ENCODE data around the gene NUP42. TPM values are rescaled to one million over a fixed set of nuclear protein-coding genes. Genes with fewer than 3 reads are reported as not detected.

The NUP42 gene
- total RNA-seq, 1 experiment from 2014 or later = 48.6 TPM

- H3K27me3 ChIP-seq (ENCODE audit: low read length) = no peaks in the 10 kb centered on the region
- intact Hi-C loops (cut with micrococcal nuclease) = no loop called here
- H3K79me2 ChIP-seq (ENCODE audit: low read length) = no peaks in the 10 kb centered on the region
Measured at GRCh38 chr7:23226844-23227450, 45.1 kb downstream of the NUP42 start.

GRCh38 chr7:23228412-23228811 lies 46.6 kb downstream of the NUP42 start:
- H2AFZ ChIP-seq (ENCODE audit: low read length) = no peak overlapping the region
- no peaks in the 10 kb centered on the region for H3K27me3 ChIP-seq (ENCODE audit: low read length)
- ATAC-seq = no peak
- no peak for DNase-seq
- intact Hi-C loops (cut with micrococcal nuclease) = no loop called here
- CTCF ChIA-PET = no interaction called here
- H3K79me2 ChIP-seq (ENCODE audit: low read length) = no peaks in the 10 kb centered on the region
- H3K4me3 ChIP-seq (ENCODE audit: low read length) = no peak overlapping the region
- H3K4me2 ChIP-seq (ENCODE audit: low read length) = no peak overlapping the region
- H4K20me1 ChIP-seq (ENCODE audit: low read length) = no peaks in the 10 kb centered on the region
- H3K9me2 ChIP-seq (replicated peaks; ENCODE audit: low read length) = no peaks in the 10 kb centered on the region
- TF ChIP-seq CTCF (conservative IDR thresholded peaks at IDR 0.05; ENCODE audit: low read depth, low read length) (no peak), EZH2phosphoT487 (IDR thresholded peaks at IDR 0.05; ENCODE audit: borderline replicate concordance, low read length) (no peak), EZH2 (IDR thresholded peaks at IDR 0.05; ENCODE audit: low read length, unreplicated experiment) (no peak)
- no peak overlapping the region for H3K9ac ChIP-seq (ENCODE audit: low read length)
- no peaks in the 10 kb centered on the region for H3F3A ChIP-seq (ENCODE audit: low read length, unreplicated experiment)
- H3K4me1 ChIP-seq (ENCODE audit: insufficient read depth, low read length) = no peaks in the 10 kb centered on the region
- BruUV-seq (replicated peaks) = no TSS peak
- H3K27ac ChIP-seq (ENCODE audit: low read length) = no peak overlapping the region
- H3K36me3 ChIP-seq (ENCODE audit: low read depth, low read length) = no peaks in the 10 kb centered on the region
- POLR2A ChIA-PET (ENCODE audit: unreplicated experiment) = no interaction called here
- H3K9me3 ChIP-seq (ENCODE audit: low read length) = no peaks in the 10 kb centered on the region

More at GRCh38 chr7:23226844-23227450, 45.1 kb downstream of the NUP42 start:
- Histone ChIP-seq H3K36me3 (ENCODE audit: low read depth, low read length) (no peaks in the 10 kb centered on the region), H3K4me3 (ENCODE audit: low read length) (no peak overlapping the region), H2AFZ (ENCODE audit: low read length) (no peak overlapping the region), H4K20me1 (ENCODE audit: low read length) (no peaks in the 10 kb centered on the region), H3K4me2 (ENCODE audit: low read length) (no peak overlapping the region), H3F3A (ENCODE audit: low read length, unreplicated experiment) (no peaks in the 10 kb centered on the region), H3K4me1 (ENCODE audit: insufficient read depth, low read length) (no peaks in the 10 kb centered on the region), H3K9ac (ENCODE audit: low read length) (no peak overlapping the region), H3K9me3 (ENCODE audit: low read length) (no peaks in the 10 kb centered on the region), H3K27ac (ENCODE audit: low read length) (no peak overlapping the region), H3K9me2 (replicated peaks; ENCODE audit: low read length) (no peaks in the 10 kb centered on the region)
- no TSS peak for BruUV-seq (replicated peaks)
- POLR2A ChIA-PET (ENCODE audit: unreplicated experiment) = interaction anchor here (0.6 kb wide), 1 partner anchor 9 kb away, joined by 3 read pairs; no protein-coding TSS in a partner anchor
- no peak for DNase-seq
- no peak for ATAC-seq
- CTCF ChIA-PET = interaction anchor here (0.6 kb wide), 1 partner anchor 126 kb away, joined by 4 read pairs; no protein-coding TSS in a partner anchor
- no peak for TF ChIP-seq CTCF (conservative IDR thresholded peaks at IDR 0.05; ENCODE audit: low read depth, low read length)
- TF ChIP-seq EZH2phosphoT487 (IDR thresholded peaks at IDR 0.05; ENCODE audit: borderline replicate concordance, low read length) = no peak
- TF ChIP-seq EZH2 (IDR thresholded peaks at IDR 0.05; ENCODE audit: low read length, unreplicated experiment) = no peak

GRCh38 chr7:23230641-23231101 lies 48.8 kb downstream of the NUP42 start:
- H2AFZ ChIP-seq (ENCODE audit: low read length) = no peak overlapping the region

More at GRCh38 chr7:23230641-23231101, 48.8 kb downstream of the NUP42 start:
- CTCF ChIA-PET = interaction anchor here (0.6 kb wide), 2 partner anchors 31 to 159 kb away, joined by 5 to 12 read pairs; no protein-coding TSS in a partner anchor
- Histone ChIP-seq H3K36me3 (ENCODE audit: low read depth, low read length) (no peaks in the 10 kb centered on the region), H3K4me2 (ENCODE audit: low read length) (no peak overlapping the region), H3K79me2 (ENCODE audit: low read length) (no peaks in the 10 kb centered on the region), H3K4me3 (ENCODE audit: low read length) (no peak overlapping the region), H3K9me2 (replicated peaks; ENCODE audit: low read length) (no peaks in the 10 kb centered on the region), H4K20me1 (ENCODE audit: low read length) (no peaks in the 10 kb centered on the region), H3K27ac (ENCODE audit: low read length) (no peak overlapping the region), H3K27me3 (ENCODE audit: low read length) (no peaks in the 10 kb centered on the region), H3K9me3 (ENCODE audit: low read length) (no peaks in the 10 kb centered on the region), H3K4me1 (ENCODE audit: insufficient read depth, low read length) (peaks cover 3% of the 10 kb centered on the region; the same call in 1 of the 2 replicates), H3K9ac (ENCODE audit: low read length) (no peak overlapping the region), H3F3A (ENCODE audit: low read length, unreplicated experiment) (no peaks in the 10 kb centered on the region)
- POLR2A ChIA-PET (ENCODE audit: unreplicated experiment) = no interaction called here
- intact Hi-C loops (cut with micrococcal nuclease) = loop anchor here (10.0 kb wide), 1 partner anchor 136 kb away; no protein-coding TSS in a partner anchor
- ATAC-seq = no peak
- no peak for DNase-seq
- no TSS peak for BruUV-seq (replicated peaks)
- TF ChIP-seq CTCF (conservative IDR thresholded peaks at IDR 0.05; ENCODE audit: low read depth, low read length) = no peak
- TF ChIP-seq EZH2phosphoT487 (IDR thresholded peaks at IDR 0.05; ENCODE audit: borderline replicate concordance, low read length) = no peak
- no peak for TF ChIP-seq EZH2 (IDR thresholded peaks at IDR 0.05; ENCODE audit: low read length, unreplicated experiment)

Data from PC-3 (cell line).